GM12801 (cell line): ENCODE data around the gene PIGN.

Source experiments
- TF ChIP-seq, protein P1 (sequence below): IDR thresholded peaks from one replicate; pipeline ENCODE4 v1.5.1; 2011; ENCODE audit warnings: control low read depth; ENCODE audit not compliant: insufficient read length; ENCODE audit errors: extremely low read depth

The PIGN gene

DNA sequence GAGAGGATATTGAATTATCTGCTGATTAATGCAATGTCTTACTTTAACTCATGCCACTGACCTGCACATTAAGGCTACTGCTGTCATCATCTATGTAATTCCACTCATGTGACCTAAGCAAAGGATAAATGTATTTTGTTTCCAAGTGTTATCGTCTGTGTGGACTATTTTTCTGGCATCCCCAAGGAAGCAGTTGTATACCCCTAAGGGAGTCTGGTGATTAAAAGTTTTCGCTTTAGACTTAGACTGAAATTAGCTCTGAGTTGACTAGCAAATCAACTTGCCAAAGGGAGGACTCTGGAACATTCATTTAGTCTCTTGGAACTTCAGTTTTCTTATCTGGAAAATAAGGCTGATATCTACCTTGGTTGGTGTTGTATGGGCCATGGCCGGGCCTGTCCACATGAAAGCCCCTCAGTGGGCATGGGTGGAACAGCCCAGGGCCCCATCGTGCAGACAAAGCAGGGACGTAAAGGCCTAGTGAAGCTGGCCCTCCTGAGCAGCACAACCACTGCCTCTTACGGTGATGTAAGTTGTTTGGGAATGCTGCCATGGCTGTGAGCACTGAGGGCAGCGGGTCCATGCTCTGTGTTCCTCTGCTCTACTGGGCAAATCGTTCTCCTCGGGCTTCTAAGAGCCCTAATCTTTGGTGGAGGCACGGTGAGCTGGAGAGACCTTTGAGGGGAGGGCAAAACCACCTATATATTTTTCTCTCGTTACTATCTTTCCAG lies 149.7 kb downstream of the PIGN start:
- TF ChIP-seq, protein P1, sequence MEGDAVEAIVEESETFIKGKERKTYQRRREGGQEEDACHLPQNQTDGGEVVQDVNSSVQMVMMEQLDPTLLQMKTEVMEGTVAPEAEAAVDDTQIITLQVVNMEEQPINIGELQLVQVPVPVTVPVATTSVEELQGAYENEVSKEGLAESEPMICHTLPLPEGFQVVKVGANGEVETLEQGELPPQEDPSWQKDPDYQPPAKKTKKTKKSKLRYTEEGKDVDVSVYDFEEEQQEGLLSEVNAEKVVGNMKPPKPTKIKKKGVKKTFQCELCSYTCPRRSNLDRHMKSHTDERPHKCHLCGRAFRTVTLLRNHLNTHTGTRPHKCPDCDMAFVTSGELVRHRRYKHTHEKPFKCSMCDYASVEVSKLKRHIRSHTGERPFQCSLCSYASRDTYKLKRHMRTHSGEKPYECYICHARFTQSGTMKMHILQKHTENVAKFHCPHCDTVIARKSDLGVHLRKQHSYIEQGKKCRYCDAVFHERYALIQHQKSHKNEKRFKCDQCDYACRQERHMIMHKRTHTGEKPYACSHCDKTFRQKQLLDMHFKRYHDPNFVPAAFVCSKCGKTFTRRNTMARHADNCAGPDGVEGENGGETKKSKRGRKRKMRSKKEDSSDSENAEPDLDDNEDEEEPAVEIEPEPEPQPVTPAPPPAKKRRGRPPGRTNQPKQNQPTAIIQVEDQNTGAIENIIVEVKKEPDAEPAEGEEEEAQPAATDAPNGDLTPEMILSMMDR: no peak

DNA sequence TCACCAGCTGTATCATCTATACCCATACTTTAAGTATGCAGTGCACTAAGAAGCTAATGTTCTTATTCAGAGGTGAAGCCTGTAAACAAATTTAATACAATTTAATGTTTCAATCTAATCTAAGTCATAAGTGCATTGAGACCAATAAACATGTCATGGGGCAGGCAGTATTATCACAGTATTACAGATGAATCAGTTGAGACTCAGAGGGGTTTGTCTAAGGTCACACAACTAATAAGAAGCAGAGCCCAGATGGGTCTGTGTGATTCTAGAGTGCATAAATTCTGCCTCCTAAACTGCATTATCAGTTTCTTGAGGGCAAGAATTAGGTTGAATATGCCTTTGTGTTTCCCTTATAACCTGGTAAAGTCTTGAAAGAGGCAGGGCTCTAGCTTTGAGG lies 153.1 kb downstream of the PIGN start:
- TF ChIP-seq, protein P1: no peak

DNA sequence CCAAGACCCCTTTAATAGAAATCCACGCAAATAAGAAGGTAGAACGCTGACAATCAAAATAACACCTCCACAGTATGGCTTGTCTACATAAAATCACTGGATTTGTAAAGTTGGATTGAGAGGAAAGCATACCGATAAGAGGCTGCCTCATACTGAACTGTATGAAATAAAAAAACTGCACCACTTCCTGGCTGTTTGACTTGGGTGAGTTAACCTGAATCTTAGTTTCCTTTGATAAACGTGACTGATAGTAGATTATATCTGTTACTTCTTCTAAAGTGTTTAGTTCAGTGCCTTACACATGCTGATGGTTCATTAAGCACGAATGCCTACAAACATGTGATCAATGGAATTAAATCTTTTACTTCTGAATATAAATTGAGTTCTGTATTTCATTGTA lies 153.6 kb downstream of the PIGN start:
- TF ChIP-seq, protein P1: no peak

DNA sequence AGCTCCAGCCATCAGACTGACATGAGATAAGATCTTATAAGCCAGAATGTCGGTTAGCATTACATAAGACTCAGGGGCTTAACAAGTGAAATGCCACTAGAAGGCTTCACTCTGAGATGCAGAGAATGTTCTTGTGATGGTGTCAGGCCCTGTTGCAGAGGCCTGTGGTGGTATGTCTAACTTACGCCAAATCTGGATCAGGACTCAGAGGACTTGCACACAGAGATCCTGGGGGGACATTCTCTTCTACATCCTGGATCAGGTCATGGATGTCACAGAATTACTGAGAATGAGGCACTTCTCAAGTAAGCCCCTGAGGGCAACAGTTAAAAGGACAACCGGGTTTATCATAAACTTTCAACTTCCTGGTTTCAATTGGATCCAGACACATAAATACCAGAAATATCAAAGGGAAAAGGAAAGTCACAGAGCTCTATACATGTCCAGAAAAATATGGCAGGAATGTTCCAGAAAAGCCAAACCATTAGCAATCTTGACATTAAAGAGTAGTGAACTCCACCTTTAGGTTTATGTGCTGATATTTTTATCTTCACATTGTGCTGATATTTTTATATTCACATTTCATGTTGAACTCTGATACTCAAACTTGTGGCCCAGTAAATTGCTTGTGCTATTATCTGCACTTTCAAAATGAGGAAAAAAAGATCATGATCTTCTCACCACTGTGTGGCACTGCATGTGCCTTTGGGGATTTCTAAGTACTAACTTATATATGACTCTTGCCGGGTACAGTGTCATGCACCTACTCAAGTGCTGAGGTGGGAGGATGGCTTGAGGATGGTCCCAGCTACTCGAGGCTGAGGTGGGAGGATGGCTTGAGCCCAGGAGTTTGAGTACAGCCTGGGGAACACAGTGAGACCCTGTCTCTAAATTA lies 156.5 kb downstream of the PIGN start:
- TF ChIP-seq, protein P1: no peak

DNA sequence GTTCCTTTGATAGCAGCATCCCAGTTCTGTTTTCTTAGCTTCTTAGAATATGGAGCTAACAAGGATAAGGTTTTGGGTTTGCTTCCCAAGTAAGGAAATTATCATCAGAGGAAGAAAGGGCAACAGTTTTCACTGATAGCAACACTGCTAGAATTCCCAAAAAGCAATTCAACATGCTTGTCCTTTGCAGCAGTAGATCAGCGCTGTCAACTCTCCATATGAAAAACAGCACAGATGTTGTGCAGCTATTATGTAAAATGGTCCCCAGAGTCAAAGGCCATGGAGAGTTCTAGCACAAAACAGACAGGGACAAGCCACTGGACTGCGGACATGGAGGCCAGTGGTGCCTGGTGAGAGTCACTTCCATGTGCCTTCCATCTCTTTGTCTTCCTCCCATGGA lies 158.1 kb downstream of the PIGN start:
- TF ChIP-seq, protein P1: no peak

DNA sequence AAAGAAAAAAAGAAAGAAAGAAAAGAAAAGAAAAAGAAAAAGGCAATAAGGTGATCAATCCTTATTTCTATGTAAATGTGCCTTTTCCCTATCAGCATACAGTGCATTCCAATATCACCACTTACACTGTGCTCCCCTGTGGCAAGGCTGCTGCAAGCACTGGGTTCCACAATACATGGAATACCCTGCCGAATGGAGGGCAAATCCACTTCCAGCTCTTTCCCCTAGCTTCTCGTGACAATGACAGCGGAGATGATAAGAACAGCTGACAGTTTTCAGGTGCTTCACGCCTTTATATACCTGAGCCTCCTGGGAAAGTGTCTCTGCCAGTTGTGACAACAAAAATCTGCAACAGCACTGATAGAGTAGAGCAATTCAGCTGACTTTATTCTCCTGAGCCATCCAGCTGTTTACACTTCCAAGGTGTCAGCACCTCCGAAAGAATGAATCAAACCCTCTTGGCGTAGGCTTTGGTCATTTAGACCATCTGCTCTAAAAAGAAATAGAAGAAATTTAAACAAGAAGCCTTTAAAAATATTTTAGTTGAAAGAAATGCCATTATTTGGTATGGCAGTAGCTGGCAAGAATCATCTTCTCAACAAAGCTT lies 158.8 kb downstream of the PIGN start:
- TF ChIP-seq, protein P1: no peak

DNA sequence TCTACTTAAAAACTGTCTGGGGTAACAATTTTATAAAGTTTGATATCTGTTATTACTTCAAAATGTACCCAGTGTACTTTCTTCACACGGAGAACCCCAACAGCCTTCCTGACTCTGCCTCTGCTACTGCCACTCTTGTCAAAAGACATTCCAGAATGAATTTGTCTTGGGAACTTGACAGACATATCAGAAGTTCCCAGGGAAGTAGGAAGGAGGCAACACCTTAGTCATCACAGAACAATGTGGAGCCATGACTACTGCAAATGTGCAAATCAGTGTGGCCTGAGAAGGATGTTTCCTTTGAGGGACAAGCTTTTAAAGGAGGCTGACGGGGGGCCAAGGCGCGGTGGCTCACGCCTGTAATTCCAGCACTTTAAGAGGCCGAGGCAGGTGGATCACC lies 160.3 kb downstream of the PIGN start:
- TF ChIP-seq, protein P1: no peak
